Liver (tissue), 9 donors: Measurements from ENCODE around the gene GTPBP3. TPM values are rescaled to one million over a fixed set of nuclear protein-coding genes. Genes with fewer than 3 reads are reported as not detected.

Experiments
- DNase-seq: peaks from one replicate; pipeline ENCODE4 v3.0.0-alpha.2; 2017; ENCODE audit warnings: low spot score
- H3K27ac ChIP-seq, 2 donors: one replicate each; pipeline ENCODE4 v1.7.0; 2013; ENCODE audit warnings: inconsistent platforms in 2 of 2, low read length in 2 of 2, control low read depth in 1 of 2, low read depth in 1 of 2, mild to moderate bottlenecking in 1 of 2
- H3K27me3 ChIP-seq, 4 donors: one replicate each; pipeline versions ENCODE4 v1.6.1 to v1.7.0; 2013; ENCODE audit warnings: low read length in 3 of 4, inconsistent platforms in 1 of 4, mild to moderate bottlenecking in 1 of 4, moderate library complexity in 1 of 4; ENCODE audit not compliant: control insufficient read depth in 4 of 4, insufficient read depth in 4 of 4
- H3K36me3 ChIP-seq, 4 donors: one replicate each; pipeline versions ENCODE4 v1.6.1 to v1.7.0; 2013; ENCODE audit warnings: low read length in 3 of 4, mild to moderate bottlenecking in 3 of 4, low read depth in 1 of 4, moderate library complexity in 1 of 4; ENCODE audit not compliant: control insufficient read depth in 4 of 4, insufficient read depth in 3 of 4
- H3K4me1 ChIP-seq, 4 donors: one replicate each; pipeline versions ENCODE4 v1.6.1 to v1.7.0; 2013; ENCODE audit warnings: low read length in 3 of 4, mild to moderate bottlenecking in 3 of 4, moderate library complexity in 1 of 4; ENCODE audit not compliant: control insufficient read depth in 4 of 4, insufficient read depth in 4 of 4
- H3K4me3 ChIP-seq, 3 donors: one replicate each; pipeline versions ENCODE4 v1.6.1 to v1.7.0; 2013; ENCODE audit warnings: low read length in 3 of 3, control low read depth in 1 of 3, low read depth in 1 of 3, mild to moderate bottlenecking in 1 of 3
- H3K9ac ChIP-seq, 2 donors: one replicate each; pipeline ENCODE4 v1.7.0; 2013; ENCODE audit warnings: low read length in 2 of 2, mild to moderate bottlenecking in 2 of 2, moderate library complexity in 2 of 2, control low read depth in 1 of 2, low read depth in 1 of 2
- H3K9me3 ChIP-seq, 4 donors: one replicate each; pipeline versions ENCODE4 v1.6.1 to v1.7.0; 2013; ENCODE audit warnings: low read length in 3 of 4; ENCODE audit not compliant: control insufficient read depth in 4 of 4
- EGR1 ChIP-seq, 2 donors: IDR thresholded peaks; 2 replicates each; pipeline ENCODE4 v1.6.1; 2016 to 2018; ENCODE audit warnings: antibody characterized with exemption in 2 of 2, low read depth in 2 of 2
- FOXA2 ChIP-seq: IDR thresholded peaks from 2 replicates; pipeline ENCODE4 v1.6.1; 2016; ENCODE audit warnings: antibody characterized with exemption
- GABPA ChIP-seq, 2 donors: IDR thresholded peaks in 1 of 2; conservative IDR thresholded peaks in 1 of 2; 2 replicates each; pipeline ENCODE4 v1.6.1; 2016; ENCODE audit warnings: antibody characterized with exemption in 2 of 2, mild to moderate bottlenecking in 1 of 2, moderate library complexity in 1 of 2
- HNF4G ChIP-seq: IDR thresholded peaks from 2 replicates; pipeline ENCODE4 v1.6.1; 2016; ENCODE audit warnings: antibody characterized with exemption
- MAX ChIP-seq: IDR thresholded peaks from 2 replicates; pipeline ENCODE4 v1.6.1; 2016; ENCODE audit warnings: antibody characterized with exemption
- NR2F2 ChIP-seq: IDR thresholded peaks from 2 replicates; pipeline ENCODE4 v1.6.1; 2016; ENCODE audit warnings: antibody characterized with exemption
- RAD21 ChIP-seq, 2 donors: IDR thresholded peaks; 2 replicates each; pipeline ENCODE4 v1.6.1; 2016; ENCODE audit warnings: antibody characterized with exemption in 2 of 2, mild to moderate bottlenecking in 2 of 2
- RXRA ChIP-seq, 2 donors: IDR thresholded peaks; 2 replicates each; pipeline ENCODE4 v1.6.1; 2017 to 2018; ENCODE audit warnings: antibody characterized with exemption in 2 of 2, mild to moderate bottlenecking in 1 of 2
- SP1 ChIP-seq: IDR thresholded peaks from 2 replicates; pipeline ENCODE4 v1.6.1; 2018; ENCODE audit warnings: antibody characterized with exemption, mild to moderate bottlenecking
- TAF1 ChIP-seq: conservative IDR thresholded peaks from 2 replicates; pipeline ENCODE4 v1.6.1; 2016; ENCODE audit warnings: antibody characterized with exemption, mild to moderate bottlenecking
- YY1 ChIP-seq: IDR thresholded peaks from 2 replicates; pipeline ENCODE4 v1.6.1; 2016; ENCODE audit warnings: antibody characterized with exemption, mild to moderate bottlenecking
- WGBS: extraction: QIAGEN DNeasy Blood & Tissue Kit; methylation state at CpG from one replicate; pipeline ENCODE4 v1.1.7; 2013; 5-methylcytosine and 5-hydroxymethylcytosine counted together
- polyA plus RNA-seq, 2 donors: library from polyadenylated mRNA; stranded (reverse) in 1 of 2; unstranded in 1 of 2; fragments of 200-250 nt in 1 of 2; fragments of >200 nt in 1 of 2; fragmentation: Nextera tagmentation in 1 of 2; extraction: Ambion mirVana in 1 of 2; gene quantifications; one replicate each; pipeline versions ENCODE4 v1.2.1 to v1.2.3, GENCODE V29; 2013 to 2015
- total RNA-seq, 2 donors: library from RNA; depleted of rRNA; stranded (reverse); fragments of >200 nt; gene quantifications; one replicate each; pipeline ENCODE4 v1.2.3, GENCODE V29; 2014
- TF ChIP-seq, protein P1 (sequence below): IDR thresholded peaks from 2 replicates; pipeline ENCODE4 v1.6.1; 2016; ENCODE audit warnings: antibody characterized with exemption, mild to moderate bottlenecking
- TF ChIP-seq, protein P2 (sequence below): IDR thresholded peaks from 2 replicates; pipeline ENCODE4 v1.6.1; 2016; ENCODE audit warnings: antibody characterized with exemption
- TF ChIP-seq, protein P3 (sequence below): fragments of 150-350 bp; IDR thresholded peaks from 2 replicates; pipeline ENCODE4 v1.5.1; 2017; ENCODE audit warnings: improper control_type of control experiment, low read depth, low read length; ENCODE audit not compliant: missing input control
- donor health status: healthy.
- donor health status: healthy.
- donor health status: healthy.
- donor health status: healthy.
- donor health status: healthy.

Gene GTPBP3
- total and polyA plus RNA-seq, 4 donors, result 4.9 to 15.5 (median 9.6) TPM

GRCh38 chr19:17289489-17289888, 47.9 kb upstream of the GTPBP3 start:
- Histone ChIP-seq H3K4me1 (no peaks in the 10 kb centered on the region), H3K4me3 (no peak overlapping the region), H3K36me3 (peaks cover 0 to 4% (median 2%) of the 10 kb centered on the region in 4 donors), H3K9me3 (no peaks in the 10 kb centered on the region), H3K27ac (no peak overlapping the region), H3K27me3 (no peaks in the 10 kb centered on the region), H3K9ac (no peak overlapping the region)
- peak; percentile 81 for DNase-seq
- WGBS, result 22% methylated on average over 22 of the region's 22 CpGs
- TF ChIP-seq, protein P1, sequence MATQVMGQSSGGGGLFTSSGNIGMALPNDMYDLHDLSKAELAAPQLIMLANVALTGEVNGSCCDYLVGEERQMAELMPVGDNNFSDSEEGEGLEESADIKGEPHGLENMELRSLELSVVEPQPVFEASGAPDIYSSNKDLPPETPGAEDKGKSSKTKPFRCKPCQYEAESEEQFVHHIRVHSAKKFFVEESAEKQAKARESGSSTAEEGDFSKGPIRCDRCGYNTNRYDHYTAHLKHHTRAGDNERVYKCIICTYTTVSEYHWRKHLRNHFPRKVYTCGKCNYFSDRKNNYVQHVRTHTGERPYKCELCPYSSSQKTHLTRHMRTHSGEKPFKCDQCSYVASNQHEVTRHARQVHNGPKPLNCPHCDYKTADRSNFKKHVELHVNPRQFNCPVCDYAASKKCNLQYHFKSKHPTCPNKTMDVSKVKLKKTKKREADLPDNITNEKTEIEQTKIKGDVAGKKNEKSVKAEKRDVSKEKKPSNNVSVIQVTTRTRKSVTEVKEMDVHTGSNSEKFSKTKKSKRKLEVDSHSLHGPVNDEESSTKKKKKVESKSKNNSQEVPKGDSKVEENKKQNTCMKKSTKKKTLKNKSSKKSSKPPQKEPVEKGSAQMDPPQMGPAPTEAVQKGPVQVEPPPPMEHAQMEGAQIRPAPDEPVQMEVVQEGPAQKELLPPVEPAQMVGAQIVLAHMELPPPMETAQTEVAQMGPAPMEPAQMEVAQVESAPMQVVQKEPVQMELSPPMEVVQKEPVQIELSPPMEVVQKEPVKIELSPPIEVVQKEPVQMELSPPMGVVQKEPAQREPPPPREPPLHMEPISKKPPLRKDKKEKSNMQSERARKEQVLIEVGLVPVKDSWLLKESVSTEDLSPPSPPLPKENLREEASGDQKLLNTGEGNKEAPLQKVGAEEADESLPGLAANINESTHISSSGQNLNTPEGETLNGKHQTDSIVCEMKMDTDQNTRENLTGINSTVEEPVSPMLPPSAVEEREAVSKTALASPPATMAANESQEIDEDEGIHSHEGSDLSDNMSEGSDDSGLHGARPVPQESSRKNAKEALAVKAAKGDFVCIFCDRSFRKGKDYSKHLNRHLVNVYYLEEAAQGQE, result no peak
- TF ChIP-seq, protein P2, sequence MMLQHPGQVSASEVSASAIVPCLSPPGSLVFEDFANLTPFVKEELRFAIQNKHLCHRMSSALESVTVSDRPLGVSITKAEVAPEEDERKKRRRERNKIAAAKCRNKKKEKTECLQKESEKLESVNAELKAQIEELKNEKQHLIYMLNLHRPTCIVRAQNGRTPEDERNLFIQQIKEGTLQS, result no peak
- peak; percentile 19 for TF ChIP-seq SP1

GRCh38 chr19:17292301-17293074, 44.9 kb upstream of the GTPBP3 start:
- Histone ChIP-seq H3K36me3 (peaks cover 0 to 5% (median 2%) of the 10 kb centered on the region in 4 donors), H3K9ac (peak overlapping the region in 1 of 2 donors; percentile 10), H3K4me1 (no peaks in the 10 kb centered on the region), H3K27ac (peak overlapping the region in 1 of 2 donors; percentile 28), H3K9me3 (no peaks in the 10 kb centered on the region), H3K27me3 (no peaks in the 10 kb centered on the region), H3K4me3 (peak overlapping the region in 2 of 3 donors; percentile 34 to 44)
- no peak for TF ChIP-seq HNF4G
- no peak for TF ChIP-seq TAF1
- TF ChIP-seq, protein P3, sequence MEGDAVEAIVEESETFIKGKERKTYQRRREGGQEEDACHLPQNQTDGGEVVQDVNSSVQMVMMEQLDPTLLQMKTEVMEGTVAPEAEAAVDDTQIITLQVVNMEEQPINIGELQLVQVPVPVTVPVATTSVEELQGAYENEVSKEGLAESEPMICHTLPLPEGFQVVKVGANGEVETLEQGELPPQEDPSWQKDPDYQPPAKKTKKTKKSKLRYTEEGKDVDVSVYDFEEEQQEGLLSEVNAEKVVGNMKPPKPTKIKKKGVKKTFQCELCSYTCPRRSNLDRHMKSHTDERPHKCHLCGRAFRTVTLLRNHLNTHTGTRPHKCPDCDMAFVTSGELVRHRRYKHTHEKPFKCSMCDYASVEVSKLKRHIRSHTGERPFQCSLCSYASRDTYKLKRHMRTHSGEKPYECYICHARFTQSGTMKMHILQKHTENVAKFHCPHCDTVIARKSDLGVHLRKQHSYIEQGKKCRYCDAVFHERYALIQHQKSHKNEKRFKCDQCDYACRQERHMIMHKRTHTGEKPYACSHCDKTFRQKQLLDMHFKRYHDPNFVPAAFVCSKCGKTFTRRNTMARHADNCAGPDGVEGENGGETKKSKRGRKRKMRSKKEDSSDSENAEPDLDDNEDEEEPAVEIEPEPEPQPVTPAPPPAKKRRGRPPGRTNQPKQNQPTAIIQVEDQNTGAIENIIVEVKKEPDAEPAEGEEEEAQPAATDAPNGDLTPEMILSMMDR, result peak; percentile 58
- peak; percentile 79 to 84 for TF ChIP-seq RAD21 (IDR thresholded peaks at IDR 0.05)
- WGBS, result 50% methylated on average over 46 of the region's 46 CpGs
- peak; percentile 86 for DNase-seq

DNA sequence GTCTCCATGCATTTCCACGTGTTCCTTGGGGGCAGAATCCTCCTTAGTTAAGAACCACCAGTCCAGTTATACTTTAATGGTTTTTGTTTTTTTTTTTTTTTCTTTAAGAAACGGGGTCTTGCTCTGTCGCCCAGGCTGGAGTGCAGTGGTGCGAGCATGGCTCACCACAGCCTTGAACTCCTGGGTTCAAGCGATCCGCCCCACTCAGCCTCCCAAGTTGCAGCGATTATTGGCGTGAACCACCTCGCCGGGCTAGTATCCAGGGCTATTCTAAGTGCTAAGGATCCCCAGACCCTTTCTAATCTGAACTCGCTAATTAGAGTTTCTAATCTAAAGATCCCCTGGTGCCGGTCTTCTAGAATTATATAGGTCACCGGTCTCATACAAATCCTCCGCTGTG, 43.7 kb upstream of the GTPBP3 start:
- Histone ChIP-seq H3K9ac (no peak overlapping the region), H3K36me3 (peaks cover 0 to 9% (median 2%) of the 10 kb centered on the region in 4 donors), H3K27ac (no peak overlapping the region), H3K27me3 (no peaks in the 10 kb centered on the region), H3K4me1 (no peaks in the 10 kb centered on the region), H3K4me3 (no peak overlapping the region), H3K9me3 (peaks cover 0 to 4% (median 3%) of the 10 kb centered on the region in 4 donors)
- DNase-seq, result no peak
- WGBS, result 94% methylated on average over 14 of the region's 14 CpGs
- TF ChIP-seq RXRA (IDR thresholded peaks at IDR 0.05) (no peak), FOXA2 (no peak), MAX (no peak), YY1 (no peak), GABPA (IDR thresholded peaks at IDR 0.05 in 1 of 2, conservative IDR thresholded peaks at IDR 0.05 in 1 of 2) (no peak), NR2F2 (no peak), EGR1 (IDR thresholded peaks at IDR 0.05; ENCODE audit: low read depth in 2 of 2) (no peak)
- TF ChIP-seq, protein P3, result no peak
- TF ChIP-seq, protein P1, result no peak
